ENCODE data around the gene OR10P1. TPM values are rescaled to one million over a fixed set of nuclear protein-coding genes. Genes with fewer than 3 reads are reported as not detected.

OR10P1 gene
- total and polyA plus RNA-seq, 2 donors (not counting 1 experiment from before 2014, with no cell fraction given) = not detected

DNA sequence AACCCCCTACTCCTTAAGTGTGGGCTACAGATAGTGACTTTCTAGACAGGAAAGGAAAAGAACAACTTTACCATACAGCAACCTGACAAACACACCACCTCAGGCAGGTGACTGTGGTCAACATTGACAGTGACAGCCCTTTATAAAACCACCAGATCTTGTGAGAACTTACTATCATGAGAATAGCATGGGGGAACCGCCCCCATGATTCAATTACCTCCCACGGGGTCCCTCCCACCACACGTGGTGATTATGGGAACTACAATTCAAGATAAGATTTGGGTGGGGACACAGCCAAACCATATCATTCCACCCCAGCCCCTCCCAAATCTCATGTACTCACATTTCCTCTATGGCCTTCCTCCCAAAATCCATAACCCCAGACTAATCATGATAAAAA is 16.3 kb downstream of the OR10P1 start:
- no peak for ATAC-seq (ENCODE audit: low read depth)

More for the DNA sequence above, 16.3 kb downstream of the OR10P1 start:
- ChIA-PET CTCF (no interaction called here), POLR2A (no interaction called here)
- no peaks in the 10 kb centered on the region for H3K4me1 ChIP-seq (ENCODE audit: control insufficient read depth in 2 of 2, insufficient read depth in 2 of 2, low read length in 2 of 2)
- Mint-ChIP-seq H3K27ac (no peak overlapping the region), H3K9me3 (ENCODE audit: insufficient read depth) (peaks cover 8% of the 10 kb centered on the region), H3K27me3 (peaks cover 3% of the 10 kb centered on the region), H3K4me1 (peaks cover 22% of the 10 kb centered on the region), H3K4me3 (no peak overlapping the region)
- TF ChIP-seq CTCF (IDR thresholded peaks at IDR 0.05) (no peak), EZH2 (IDR thresholded peaks at IDR 0.05; ENCODE audit: borderline replicate concordance, insufficient read depth, low read depth, low read length, poor library complexity, severe bottlenecking) (no peak)
- no peaks in the 10 kb centered on the region for H4K20me1 ChIP-seq (ENCODE audit: control insufficient read depth, insufficient read depth, low read length, poor library complexity, severe bottlenecking)
- peak; percentile 20 for DNase-seq
- H3K4me3 ChIP-seq (ENCODE audit: control extremely low read depth in 1 of 5, extremely low read depth in 1 of 5, insufficient read depth in 1 of 5, low read depth in 2 of 5, low read length in 4 of 5) = no peak overlapping the region
- peaks cover 0 to 25% (median 14%) of the 10 kb centered on the region in 3 donors for H3K9me3 ChIP-seq (ENCODE audit: control extremely low read depth in 1 of 3, control insufficient read depth in 2 of 3, insufficient read depth in 1 of 3, low read length in 2 of 3)
- intact Hi-C loops (cut with micrococcal nuclease) = no loop called here
- no peak overlapping the region for H3K9ac ChIP-seq (ENCODE audit: low read length)
- H2AFZ ChIP-seq (ENCODE audit: insufficient read depth, low read depth, low read length, poor library complexity, severe bottlenecking) = no peak overlapping the region
- no CpG with 5 or more reads among the region's 3 CpGs for WGBS (ENCODE audit: insufficient coverage)
- H3K4me2 ChIP-seq (replicated peaks; ENCODE audit: low read depth, low read length, poor library complexity, severe bottlenecking) = no peak overlapping the region
- no peaks in the 10 kb centered on the region for H3K36me3 ChIP-seq (replicated peaks in 1 of 2; ENCODE audit: control extremely low read depth in 1 of 2, control insufficient read depth in 1 of 2, extremely low read depth in 1 of 2, insufficient read depth in 2 of 2, low read length in 1 of 2)
- no peaks in the 10 kb centered on the region for H3K79me2 ChIP-seq (ENCODE audit: control insufficient read depth, insufficient read depth, low read length)
- H3K27ac ChIP-seq (ENCODE audit: low read length in 2 of 2) = no peak overlapping the region
- no peaks in the 10 kb centered on the region for H3K27me3 ChIP-seq (replicated peaks in 1 of 4; ENCODE audit: control extremely low read depth in 1 of 4, control insufficient read depth in 3 of 4, insufficient read depth in 4 of 4, low read length in 3 of 4)
